Psoas muscle (tissue), 8 donors: Measurements from ENCODE around the gene CACNA2D4. TPM values are rescaled to one million over a fixed set of nuclear protein-coding genes. Genes with fewer than 3 reads are reported as not detected.
A peak's percentile ranks its signal among the peaks of the same experiment; 100 is the strongest.

ENCODE experiments used
- ATAC-seq, 4 donors: fragments of 200-7000 bp; cut with Tn5 transposase; one replicate each; pipeline ENCODE4 v1.9.1; 2020; ENCODE audit warnings: moderate library complexity in 3 of 4, mild to moderate bottlenecking in 2 of 4
- DNase-seq, 2 donors: peaks; one replicate each; pipeline ENCODE4 v3.0.0-alpha.2; 2020
- H3K27ac ChIP-seq: fragments of 200-600 bp; one replicate; pipeline ENCODE4 v1.8.0; 2022
- H3K27me3 ChIP-seq, 3 donors: fragments of 200-600 bp in 1 of 3; one replicate each; pipeline versions ENCODE4 v1.6.1 to v1.8.0; 2013 to 2022; ENCODE audit warnings: low read length in 2 of 3, mild to moderate bottlenecking in 2 of 3, moderate library complexity in 1 of 3; ENCODE audit not compliant: insufficient read depth in 3 of 3
- H3K36me3 ChIP-seq, 2 donors: fragments of 200-600 bp in 1 of 2; one replicate each; pipeline versions ENCODE4 v1.6.1 to v1.8.0; 2013 to 2022; ENCODE audit warnings: low read depth in 1 of 2, mild to moderate bottlenecking in 1 of 2, moderate library complexity in 1 of 2; ENCODE audit not compliant: insufficient read depth in 1 of 2
- H3K4me1 ChIP-seq: fragments of 200-600 bp; one replicate; pipeline ENCODE4 v1.8.0; 2022
- H3K4me3 ChIP-seq: fragments of 200-600 bp; one replicate; pipeline ENCODE4 v1.8.0; 2022; ENCODE audit warnings: mild to moderate bottlenecking
- H3K9me3 ChIP-seq: fragments of 200-600 bp; one replicate; pipeline ENCODE4 v1.8.0; 2022
- WGBS, 3 donors: extraction: QIAGEN DNeasy Blood & Tissue Kit; methylation state at CpG; one replicate each; pipeline versions ENCODE4 v1.1.6 to v1.1.7; 2013; 5-methylcytosine and 5-hydroxymethylcytosine counted together
- intact Hi-C, 2 donors: fragments of 100-400 bp; cut with DNase I; formaldehyde crosslinking; loops; one replicate each; pipeline versions ENCODE4 v1.11.0 to v1.14.2; 2022
- polyA plus RNA-seq, 3 donors: library from polyadenylated mRNA; stranded (reverse); fragments of 200-250 nt; gene quantifications; one replicate each; pipeline ENCODE4 v1.2.3, GENCODE V29; 2013
- total RNA-seq, 4 donors: library from RNA; stranded (reverse); fragmentation: NEBNext Ultra II Directional in 2 of 4; extraction: Animal tissue kit (Norgen Biotek cat#: 25700) in 2 of 4; gene quantifications; one replicate each; pipeline versions ENCODE4 v1.2.1 to v1.2.4, GENCODE V29; 2021 to 2023
- TF ChIP-seq, protein P1 (sequence below): fragments of 200-600 bp; IDR thresholded peaks from one replicate; pipeline ENCODE4 v1.8.0; 2022; ENCODE audit warnings: antibody characterized with exemption
- donor health status: healthy with polysubstance abuse.
- donor health status: DM: no; HTN: no; CAD: no; lungs with moderate emphysema.
- donor health status: Bipolar disorder and iron deficiency.
- donor health status: healthy.
- donor health status: DM: yes; HTN: yes; CAD: no.
- donor health status: DM: no; HTN: no; CAD: no.
- donor health status: DM: no; HTN: no; CAD: no.
- donor health status: DM: yes; HTN: yes; CAD: no.

Gene CACNA2D4
- total and polyA plus RNA-seq, 7 donors: 0.74 to 1.8 (median 0.93) TPM

- TF ChIP-seq, protein P1, sequence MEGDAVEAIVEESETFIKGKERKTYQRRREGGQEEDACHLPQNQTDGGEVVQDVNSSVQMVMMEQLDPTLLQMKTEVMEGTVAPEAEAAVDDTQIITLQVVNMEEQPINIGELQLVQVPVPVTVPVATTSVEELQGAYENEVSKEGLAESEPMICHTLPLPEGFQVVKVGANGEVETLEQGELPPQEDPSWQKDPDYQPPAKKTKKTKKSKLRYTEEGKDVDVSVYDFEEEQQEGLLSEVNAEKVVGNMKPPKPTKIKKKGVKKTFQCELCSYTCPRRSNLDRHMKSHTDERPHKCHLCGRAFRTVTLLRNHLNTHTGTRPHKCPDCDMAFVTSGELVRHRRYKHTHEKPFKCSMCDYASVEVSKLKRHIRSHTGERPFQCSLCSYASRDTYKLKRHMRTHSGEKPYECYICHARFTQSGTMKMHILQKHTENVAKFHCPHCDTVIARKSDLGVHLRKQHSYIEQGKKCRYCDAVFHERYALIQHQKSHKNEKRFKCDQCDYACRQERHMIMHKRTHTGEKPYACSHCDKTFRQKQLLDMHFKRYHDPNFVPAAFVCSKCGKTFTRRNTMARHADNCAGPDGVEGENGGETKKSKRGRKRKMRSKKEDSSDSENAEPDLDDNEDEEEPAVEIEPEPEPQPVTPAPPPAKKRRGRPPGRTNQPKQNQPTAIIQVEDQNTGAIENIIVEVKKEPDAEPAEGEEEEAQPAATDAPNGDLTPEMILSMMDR: no peak
These were observed 17.4 kb upstream of the CACNA2D4 start for GRCh38 chr12:1935700-1936378.

DNA sequence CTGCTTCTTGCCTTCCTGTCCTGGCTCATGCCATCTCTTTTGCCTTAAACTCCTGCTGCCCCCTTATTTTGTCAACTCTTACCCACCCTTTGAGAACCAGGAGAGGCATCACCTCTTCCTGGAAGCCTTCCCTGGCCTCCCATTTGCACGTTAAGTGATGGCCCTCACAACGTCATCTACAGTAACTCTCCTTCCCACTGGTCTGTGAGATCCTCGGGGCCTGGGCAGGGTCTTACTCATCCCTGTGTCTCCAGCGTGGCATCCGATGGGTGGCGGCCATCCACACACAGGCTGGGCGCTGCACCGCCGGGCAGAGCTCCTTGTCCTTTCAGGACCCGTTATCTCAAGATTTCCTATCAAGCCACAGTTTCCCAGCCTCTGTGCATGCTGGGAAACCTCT is 16.8 kb upstream of the CACNA2D4 start:
- peak overlapping the region; percentile 51 for H3K4me3 ChIP-seq
- ATAC-seq (no peak), DNase-seq (no peak)
- H3K27me3 ChIP-seq: no peaks in the 10 kb centered on the region
- TF ChIP-seq, protein P1: no peak
- intact Hi-C loops: loop anchor here (5.0 kb wide), 1 partner anchor 283 kb away; no protein-coding TSS in a partner anchor
- 81 to 91% (median 81%) methylated on average over 10 of the region's 10 CpGs for WGBS, 3 donors
- H3K9me3 ChIP-seq: no peaks in the 10 kb centered on the region
- peaks cover 0 to 5% of the 10 kb centered on the region in 2 donors for H3K36me3 ChIP-seq
- peak overlapping the region; percentile 72 for H3K27ac ChIP-seq
- H3K4me1 ChIP-seq: peaks cover 51% of the 10 kb centered on the region

More at GRCh38 chr12:1935700-1936378, 17.4 kb upstream of the CACNA2D4 start:
- H3K4me1 ChIP-seq: peaks cover 51% of the 10 kb centered on the region
- 42 to 63% (median 49%) methylated on average over 21 of the region's 21 CpGs for WGBS, 3 donors
- ATAC-seq: peak; percentile 45 to 58 (median 52)
- H3K27ac ChIP-seq: peak overlapping the region; percentile 72
- peak overlapping the region; percentile 51 for H3K4me3 ChIP-seq
- H3K9me3 ChIP-seq: no peaks in the 10 kb centered on the region
- no peaks in the 10 kb centered on the region for H3K27me3 ChIP-seq
- H3K36me3 ChIP-seq: peaks cover 0 to 9% of the 10 kb centered on the region in 2 donors
- DNase-seq: no peak
- intact Hi-C loops: loop anchor here (5.0 kb wide), 1 partner anchor 284 kb away; no protein-coding TSS in a partner anchor

DNA sequence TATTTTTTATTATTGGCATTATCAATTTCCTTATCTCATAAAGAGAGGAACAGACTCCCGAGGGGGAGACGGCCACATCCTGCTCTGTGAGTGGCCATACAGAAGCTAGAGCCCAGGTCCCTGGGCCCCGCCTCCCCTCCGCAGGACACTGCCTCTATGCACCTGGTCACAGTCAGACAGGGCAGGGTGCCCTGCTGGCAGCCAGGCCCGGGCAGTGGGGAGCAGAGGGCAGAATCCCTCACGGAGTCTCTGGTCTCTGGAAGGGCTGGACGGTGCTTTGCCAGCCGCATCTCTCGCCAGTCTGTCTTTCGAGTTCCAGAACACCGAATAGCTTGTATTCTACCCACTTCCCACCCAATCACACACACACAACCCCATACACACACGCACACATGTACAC is 16.4 kb upstream of the CACNA2D4 start:
- Histone ChIP-seq H3K4me3 (no peak overlapping the region), H3K27ac (peak overlapping the region; percentile 23), H3K9me3 (no peaks in the 10 kb centered on the region), H3K36me3 (peaks cover 0 to 5% of the 10 kb centered on the region in 2 donors), H3K4me1 (peaks cover 47% of the 10 kb centered on the region), H3K27me3 (no peaks in the 10 kb centered on the region)
- WGBS, 3 donors: 78 to 85% (median 82%) methylated on average over 12 of the region's 12 CpGs
- TF ChIP-seq, protein P1: no peak
- intact Hi-C loops: loop anchor here (5.0 kb wide), 1 partner anchor 283 kb away; no protein-coding TSS in a partner anchor
- DNase-seq: no peak
- no peak for ATAC-seq

- TF ChIP-seq, protein P1: no peak
These were observed 15.6 kb upstream of the CACNA2D4 start for GRCh38 chr12:1934068-1934467.

More at GRCh38 chr12:1934068-1934467, 15.6 kb upstream of the CACNA2D4 start:
- Histone ChIP-seq H3K4me3 (no peak overlapping the region), H3K27me3 (no peaks in the 10 kb centered on the region), H3K4me1 (peaks cover 40% of the 10 kb centered on the region), H3K36me3 (peaks cover 0 to 5% of the 10 kb centered on the region in 2 donors), H3K27ac (peak overlapping the region; percentile 55), H3K9me3 (no peaks in the 10 kb centered on the region)
- no peak for DNase-seq
- 78 to 93% (median 84%) methylated on average over 5 of the region's 5 CpGs for WGBS, 3 donors
- no peak for ATAC-seq
- intact Hi-C loops: no loop called here
